Breast epithelium (tissue), 4 donors: ENCODE data around the gene CPNE4. TPM values are rescaled to one million over a fixed set of nuclear protein-coding genes. Genes with fewer than 3 reads are reported as not detected.

Source experiments
- DNase-seq, 2 donors: peaks; one replicate each; pipeline ENCODE4 v3.0.0-alpha.2; 2019; ENCODE audit warnings: low spot score in 2 of 2
- H3K27ac ChIP-seq, 2 donors: fragments of 200-600 bp; sonication (generic) in 1 of 2; one replicate each; pipeline ENCODE4 v1.5.1; 2016 to 2019; ENCODE audit warnings: mild to moderate bottlenecking in 1 of 2
- H3K27me3 ChIP-seq, 2 donors: fragments of 200-600 bp; sonication (generic) in 1 of 2; one replicate each; pipeline versions ENCODE4 v1.5.1 to v1.6.0; 2017 to 2019; ENCODE audit warnings: control low read depth in 1 of 2, mild to moderate bottlenecking in 1 of 2
- H3K36me3 ChIP-seq: fragments of 200-600 bp; one replicate; pipeline ENCODE4 v1.5.1; 2019
- H3K4me1 ChIP-seq, 2 donors: fragments of 200-600 bp; sonication (generic); one replicate each; pipeline ENCODE4 v1.5.1; 2016 to 2019; ENCODE audit warnings: control low read depth in 1 of 2
- H3K4me3 ChIP-seq, 3 donors: fragments of 200-600 bp; sonication (generic); 1 replicate in 2 of 3; 2 replicates in 1 of 3; pipeline ENCODE4 v1.5.1; 2016 to 2019; ENCODE audit warnings: mild to moderate bottlenecking in 3 of 3, moderate library complexity in 2 of 3
- H3K9me3 ChIP-seq, 2 donors: fragments of 200-600 bp; sonication (generic) in 1 of 2; one replicate each; pipeline ENCODE4 v1.5.1; 2016 to 2019; ENCODE audit warnings: control low read depth in 1 of 2
- CTCF ChIP-seq, 3 donors: fragments of 450-650 bp; IDR thresholded peaks; one replicate each; pipeline ENCODE4 v1.5.1; 2016 to 2017; ENCODE audit warnings: antibody characterized with exemption in 3 of 3, mild to moderate bottlenecking in 3 of 3, moderate library complexity in 3 of 3
- POLR2A ChIP-seq: fragments of 450-650 bp; IDR thresholded peaks from one replicate; pipeline ENCODE4 v1.6.1; 2016; ENCODE audit warnings: antibody characterized with exemption, mild to moderate bottlenecking, moderate library complexity
- POLR2AphosphoS5 ChIP-seq, 3 donors: sonication (generic); formaldehyde crosslinking; IDR thresholded peaks; one replicate each; pipeline ENCODE4 v1.6.1; 2017; ENCODE audit warnings: antibody characterized with exemption in 3 of 3
- intact Hi-C: fragments of 100-400 bp; cut with DNase I; formaldehyde crosslinking; loops from one replicate; pipeline ENCODE4 v1.15.1; 2023; ENCODE audit warnings: low total_unique reads
- total RNA-seq, 3 donors: library from RNA; depleted of rRNA; stranded (reverse); fragments of >200 nt; gene quantifications; one replicate each; pipeline ENCODE4 v1.1.0, GENCODE V29; 2016

Gene CPNE4
- total RNA-seq, 3 donors from 2014 or later = 0.16 TPM; not detected in 2

- Histone ChIP-seq H3K36me3 (no peaks in the 10 kb centered on the region), H3K4me1 (no peaks in the 10 kb centered on the region), H3K27ac (no peak overlapping the region), H3K9me3 (no peaks in the 10 kb centered on the region), H3K4me3 (no peak overlapping the region), H3K27me3 (peaks cover 0 to 55% of the 10 kb centered on the region in 2 donors)
- intact Hi-C loops = no loop called here
- no peak for DNase-seq
- TF ChIP-seq POLR2AphosphoS5 (IDR thresholded peaks at IDR 0.05) (no peak), CTCF (IDR thresholded peaks at IDR 0.05) (no peak), POLR2A (no peak)
These were observed 1.3 kb downstream of the CPNE4 start for GRCh38 chr3:132033471-132033870.

DNA sequence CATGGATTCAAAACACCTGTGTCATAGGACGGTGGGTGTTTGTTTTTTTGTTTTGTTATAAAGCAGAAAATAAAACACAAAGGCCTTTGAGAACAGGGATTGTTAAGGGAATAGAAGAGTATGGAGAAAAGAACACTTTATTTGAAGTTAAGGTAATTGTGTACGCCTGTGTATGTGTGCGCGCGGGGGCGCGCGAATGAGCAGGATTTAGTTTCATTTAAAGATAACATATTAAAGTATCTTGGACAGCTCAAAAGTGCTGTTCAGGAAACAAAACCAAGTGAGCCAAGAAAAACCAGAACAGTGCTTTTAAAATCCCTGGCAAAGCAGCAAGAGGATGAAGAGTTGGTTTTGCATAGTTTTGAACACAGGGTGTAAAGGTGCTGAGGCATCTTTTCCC is 1.9 kb downstream of the CPNE4 start:
- no peak for DNase-seq

DNA sequence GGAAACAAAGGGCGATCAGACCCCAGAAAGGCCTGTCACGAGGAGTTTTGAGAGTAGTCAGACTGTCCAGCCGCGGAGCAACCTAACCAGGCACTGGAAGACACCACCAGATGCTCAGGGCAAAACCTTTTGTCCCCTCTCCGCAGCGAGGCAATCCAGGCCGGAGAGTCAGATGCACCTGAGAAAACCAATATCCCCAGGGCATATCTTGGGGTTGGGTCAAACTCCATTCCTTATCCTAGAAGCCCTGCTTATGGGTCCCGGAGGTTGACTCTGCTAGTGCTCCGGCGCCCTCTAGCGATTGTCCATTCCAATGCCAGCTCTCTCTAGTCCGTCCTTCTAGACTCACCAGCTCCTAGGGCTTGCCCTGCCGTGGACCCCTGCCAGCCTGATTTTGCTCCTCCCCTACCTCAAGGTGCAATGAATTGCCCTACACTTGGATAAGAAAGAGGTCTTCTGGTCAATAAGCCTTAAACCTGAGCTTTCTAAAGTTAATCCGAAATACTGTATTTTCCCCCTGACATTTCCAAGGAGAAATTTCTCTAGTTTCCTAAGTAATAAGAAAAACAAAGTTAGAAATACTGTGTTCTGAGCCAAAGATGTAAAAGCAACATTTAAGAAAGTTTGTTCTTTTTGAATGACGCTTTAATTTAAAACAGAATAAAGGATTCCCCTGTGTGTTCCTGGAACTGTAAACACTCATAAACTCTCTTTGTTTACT is 5.5 kb downstream of the CPNE4 start:
- H3K36me3 ChIP-seq = no peaks in the 10 kb centered on the region
- H3K4me3 ChIP-seq = no peak overlapping the region
- H3K9me3 ChIP-seq = no peaks in the 10 kb centered on the region
- intact Hi-C loops = no loop called here
- no peaks in the 10 kb centered on the region for H3K4me1 ChIP-seq
- peaks cover 0 to 23% of the 10 kb centered on the region in 2 donors for H3K27me3 ChIP-seq
- no peak overlapping the region for H3K27ac ChIP-seq
- peak in 2 of 3 donors; percentile 36 to 61 for TF ChIP-seq CTCF (IDR thresholded peaks at IDR 0.05)
- no peak for TF ChIP-seq POLR2A
- TF ChIP-seq POLR2AphosphoS5 (IDR thresholded peaks at IDR 0.05) = no peak
- DNase-seq = peak; percentile 41 to 78

More for the DNA sequence above, 1.9 kb downstream of the CPNE4 start:
- peaks cover 0 to 55% of the 10 kb centered on the region in 2 donors for H3K27me3 ChIP-seq
- no peaks in the 10 kb centered on the region for H3K9me3 ChIP-seq
- no peak overlapping the region for H3K4me3 ChIP-seq
- no peaks in the 10 kb centered on the region for H3K36me3 ChIP-seq
- H3K4me1 ChIP-seq = no peaks in the 10 kb centered on the region
- no peak overlapping the region for H3K27ac ChIP-seq
- intact Hi-C loops = no loop called here
- no peak for TF ChIP-seq CTCF (IDR thresholded peaks at IDR 0.05)
- no peak for TF ChIP-seq POLR2AphosphoS5 (IDR thresholded peaks at IDR 0.05)
- TF ChIP-seq POLR2A = no peak

GRCh38 chr3:132022914-132023313 is 11.9 kb downstream of the CPNE4 start:
- no peak overlapping the region for H3K4me3 ChIP-seq

More at GRCh38 chr3:132022914-132023313, 11.9 kb downstream of the CPNE4 start:
- TF ChIP-seq CTCF (IDR thresholded peaks at IDR 0.05) = no peak
- no peak for TF ChIP-seq POLR2A
- TF ChIP-seq POLR2AphosphoS5 (IDR thresholded peaks at IDR 0.05) = no peak
- H3K36me3 ChIP-seq = no peaks in the 10 kb centered on the region
- DNase-seq = no peak
- peaks cover 0 to 4% of the 10 kb centered on the region in 2 donors for H3K27me3 ChIP-seq
- H3K4me1 ChIP-seq = no peaks in the 10 kb centered on the region
- intact Hi-C loops = no loop called here
- H3K27ac ChIP-seq = no peak overlapping the region
- H3K9me3 ChIP-seq = no peaks in the 10 kb centered on the region
